Measurements from ENCODE around the gene ADRM1. TPM values are rescaled to one million over a fixed set of nuclear protein-coding genes. Genes with fewer than 3 reads are reported as not detected.

ADRM1 gene
- total RNA-seq, 1 donor from 2014 or later = 73.4 TPM

DNA sequence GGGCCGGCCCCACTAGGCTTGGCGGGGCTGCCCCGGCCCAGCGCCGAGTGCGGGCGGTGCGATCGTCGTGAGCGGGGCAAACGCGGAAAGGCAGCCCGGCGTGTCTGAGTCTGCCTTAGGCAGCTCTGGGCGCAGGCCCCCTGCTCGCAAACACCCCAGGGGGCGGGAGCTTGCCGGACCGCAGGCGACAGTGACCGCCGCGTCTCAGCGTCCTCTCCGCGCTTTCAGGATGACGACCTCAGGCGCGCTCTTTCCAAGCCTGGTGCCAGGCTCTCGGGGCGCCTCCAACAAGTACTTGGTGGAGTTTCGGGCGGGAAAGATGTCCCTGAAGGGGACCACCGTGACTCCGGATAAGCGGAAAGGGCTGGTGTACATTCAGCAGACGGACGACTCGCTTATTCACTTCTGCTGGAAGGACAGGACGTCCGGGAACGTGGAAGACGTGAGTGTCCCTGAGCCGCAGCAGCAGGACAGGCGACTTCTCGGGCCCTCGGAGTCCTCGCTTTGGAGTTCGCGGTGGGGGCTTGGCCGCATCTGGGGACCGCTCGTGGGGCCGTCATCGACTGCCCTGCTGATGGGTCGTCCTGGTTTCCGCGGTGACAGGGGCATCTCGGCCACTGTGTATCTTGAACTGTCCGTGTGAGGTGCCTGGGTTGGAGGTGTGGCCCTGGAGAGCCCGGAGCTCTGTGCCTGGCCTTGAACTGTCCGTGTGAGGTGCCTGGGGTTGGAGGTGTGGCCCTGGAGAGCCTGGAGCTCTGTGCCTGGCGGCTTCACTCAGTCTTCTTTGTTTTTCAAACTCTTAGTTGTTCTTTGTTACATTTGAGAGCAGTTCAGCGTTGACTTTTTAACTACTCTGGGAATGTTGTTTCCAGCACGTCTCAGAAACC is 786 bp downstream of the ADRM1 start:
- DNase-seq = peak; percentile 76

DNA sequence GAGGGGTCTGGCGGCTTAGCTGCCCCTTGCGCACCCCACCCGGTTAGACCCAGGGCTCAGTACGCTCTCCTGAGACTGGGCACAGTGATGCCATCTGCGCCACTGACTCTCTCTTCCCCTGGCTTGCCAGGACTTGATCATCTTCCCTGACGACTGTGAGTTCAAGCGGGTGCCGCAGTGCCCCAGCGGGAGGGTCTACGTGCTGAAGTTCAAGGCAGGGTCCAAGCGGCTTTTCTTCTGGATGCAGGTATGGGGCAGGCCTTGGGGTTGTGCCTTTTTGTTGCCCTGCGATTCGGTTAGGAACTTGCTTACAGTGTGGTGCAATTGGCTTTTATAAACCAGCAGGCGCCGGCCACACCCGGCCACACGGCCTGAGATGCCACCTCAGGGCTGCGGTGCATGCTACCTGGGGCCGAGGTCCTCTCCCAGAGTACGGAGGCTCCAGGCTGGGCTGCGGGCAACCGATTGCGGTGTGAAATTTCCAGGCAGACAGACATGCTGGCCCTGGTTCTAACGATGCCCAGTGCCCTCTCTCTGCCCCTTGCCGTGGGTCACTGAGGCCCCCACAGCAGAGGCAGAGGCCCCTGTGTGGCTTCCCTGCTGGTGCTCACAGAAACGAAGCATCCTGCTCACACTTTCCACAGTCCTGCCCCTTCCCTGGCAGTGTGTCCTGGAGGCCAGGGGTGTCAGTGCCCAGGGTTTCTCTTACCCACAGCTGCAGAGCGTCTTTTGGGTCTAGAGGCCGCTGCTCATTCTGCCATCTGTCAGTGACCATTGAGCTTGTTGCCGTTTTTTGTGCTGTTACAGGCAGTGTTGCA is 1.7 kb downstream of the ADRM1 start:
- H3K27ac ChIP-seq = peak overlapping the region; percentile 11
- no peaks in the 10 kb centered on the region for H3K9me3 ChIP-seq
- H3K4me3 ChIP-seq = peak overlapping the region; percentile 83
- H3K4me1 ChIP-seq = peaks cover 22% of the 10 kb centered on the region
- DNase-seq (no peak), ATAC-seq (no peak)
- TF ChIP-seq, protein P1, sequence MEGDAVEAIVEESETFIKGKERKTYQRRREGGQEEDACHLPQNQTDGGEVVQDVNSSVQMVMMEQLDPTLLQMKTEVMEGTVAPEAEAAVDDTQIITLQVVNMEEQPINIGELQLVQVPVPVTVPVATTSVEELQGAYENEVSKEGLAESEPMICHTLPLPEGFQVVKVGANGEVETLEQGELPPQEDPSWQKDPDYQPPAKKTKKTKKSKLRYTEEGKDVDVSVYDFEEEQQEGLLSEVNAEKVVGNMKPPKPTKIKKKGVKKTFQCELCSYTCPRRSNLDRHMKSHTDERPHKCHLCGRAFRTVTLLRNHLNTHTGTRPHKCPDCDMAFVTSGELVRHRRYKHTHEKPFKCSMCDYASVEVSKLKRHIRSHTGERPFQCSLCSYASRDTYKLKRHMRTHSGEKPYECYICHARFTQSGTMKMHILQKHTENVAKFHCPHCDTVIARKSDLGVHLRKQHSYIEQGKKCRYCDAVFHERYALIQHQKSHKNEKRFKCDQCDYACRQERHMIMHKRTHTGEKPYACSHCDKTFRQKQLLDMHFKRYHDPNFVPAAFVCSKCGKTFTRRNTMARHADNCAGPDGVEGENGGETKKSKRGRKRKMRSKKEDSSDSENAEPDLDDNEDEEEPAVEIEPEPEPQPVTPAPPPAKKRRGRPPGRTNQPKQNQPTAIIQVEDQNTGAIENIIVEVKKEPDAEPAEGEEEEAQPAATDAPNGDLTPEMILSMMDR (IDR thresholded peaks at IDR 0.05) = no peak
- no peaks in the 10 kb centered on the region for H3K27me3 ChIP-seq
- H3K36me3 ChIP-seq = peaks cover 47% of the 10 kb centered on the region
- intact Hi-C loops (cut with DNase I) = loop anchor here (5.0 kb wide), 1 partner anchor 73 kb away; no protein-coding TSS in a partner anchor

More for the DNA sequence above, 786 bp downstream of the ADRM1 start:
- intact Hi-C loops (cut with DNase I) = loop anchor here (5.0 kb wide), 1 partner anchor 74 kb away; no protein-coding TSS in a partner anchor
- H3K4me3 ChIP-seq = peak overlapping the region; percentile 83
- TF ChIP-seq, protein P1 (IDR thresholded peaks at IDR 0.05) = no peak
- peak overlapping the region; percentile 97 for H3K27ac ChIP-seq
- peaks cover 40% of the 10 kb centered on the region for H3K36me3 ChIP-seq
- peak; percentile 0 for ATAC-seq
- no peaks in the 10 kb centered on the region for H3K27me3 ChIP-seq
- H3K4me1 ChIP-seq = peaks cover 22% of the 10 kb centered on the region
- H3K9me3 ChIP-seq = no peaks in the 10 kb centered on the region

DNA sequence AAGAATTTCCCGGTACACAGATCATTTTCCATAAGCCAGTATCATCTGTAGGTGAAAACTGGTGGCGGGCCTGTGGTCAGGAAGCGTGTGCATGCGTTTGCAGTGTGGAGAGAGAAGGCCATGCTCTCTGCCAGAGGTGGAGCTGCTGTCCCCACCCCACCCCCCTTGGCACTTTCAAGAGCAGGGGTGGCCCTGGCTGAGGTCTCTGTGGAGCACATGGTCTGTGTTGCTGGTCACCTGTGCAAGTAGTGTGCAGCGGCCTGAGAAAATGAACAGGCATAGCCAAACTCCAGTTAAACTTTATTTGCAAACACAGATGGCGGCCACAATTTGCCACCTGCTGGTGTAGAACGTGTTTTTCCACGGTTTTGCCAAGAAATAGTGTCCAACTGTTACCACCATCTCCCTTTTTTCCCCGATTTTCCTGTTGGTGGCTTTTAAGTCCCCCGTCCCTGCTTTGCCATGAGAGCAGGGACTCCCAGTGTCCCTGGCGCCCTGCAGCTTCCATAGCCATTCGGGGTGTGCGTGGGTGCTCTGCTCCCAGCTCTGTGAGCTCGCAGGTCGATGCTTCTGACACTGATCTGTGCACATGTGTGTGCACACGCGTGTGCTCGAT is 2.5 kb downstream of the ADRM1 start:
- ATAC-seq = no peak
- peak overlapping the region; percentile 83 for H3K4me3 ChIP-seq
- H3K9me3 ChIP-seq = no peaks in the 10 kb centered on the region
- no peak for DNase-seq
- no peaks in the 10 kb centered on the region for H3K27me3 ChIP-seq
- H3K36me3 ChIP-seq = peaks cover 54% of the 10 kb centered on the region
- TF ChIP-seq, protein P1 (IDR thresholded peaks at IDR 0.05) = no peak
- H3K27ac ChIP-seq = peak overlapping the region; percentile 11
- peaks cover 22% of the 10 kb centered on the region for H3K4me1 ChIP-seq
- intact Hi-C loops (cut with DNase I) = no loop called here

DNA sequence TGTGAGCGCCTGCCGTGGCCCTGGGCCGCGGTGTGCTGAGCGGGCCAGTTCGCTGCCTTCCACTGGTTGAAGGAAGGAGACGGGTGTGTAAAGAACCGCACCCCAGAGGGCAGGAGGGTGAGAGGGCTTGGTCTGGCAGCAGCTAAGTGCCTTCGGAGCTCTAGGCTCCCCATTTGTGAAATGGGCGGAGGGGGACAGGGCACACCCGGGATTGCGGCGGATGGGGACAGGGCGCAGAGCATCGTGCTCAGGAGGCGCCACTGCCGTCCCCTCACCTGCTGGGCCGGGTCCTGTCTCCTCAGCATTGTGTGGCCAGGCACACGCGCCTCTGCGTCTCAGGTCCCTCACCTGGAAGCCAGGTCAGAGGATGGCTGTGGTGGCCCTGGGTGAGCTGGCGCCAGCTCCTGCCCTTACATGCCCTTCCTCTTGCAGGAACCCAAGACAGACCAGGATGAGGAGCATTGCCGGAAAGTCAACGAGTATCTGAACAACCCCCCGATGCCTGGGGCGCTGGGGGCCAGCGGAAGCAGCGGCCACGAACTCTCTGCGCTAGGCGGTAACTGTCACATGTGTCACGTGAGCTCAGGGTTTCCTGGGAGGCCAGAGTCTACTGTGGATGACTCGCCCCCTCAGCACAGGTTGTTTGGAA is 3.1 kb downstream of the ADRM1 start:
- Histone ChIP-seq H3K36me3 (peaks cover 60% of the 10 kb centered on the region), H3K27ac (no peak overlapping the region), H3K4me3 (no peak overlapping the region), H3K27me3 (no peaks in the 10 kb centered on the region), H3K9me3 (no peaks in the 10 kb centered on the region), H3K4me1 (peaks cover 22% of the 10 kb centered on the region)
- DNase-seq (no peak), ATAC-seq (no peak)
- intact Hi-C loops (cut with DNase I) = no loop called here
- TF ChIP-seq, protein P1 (IDR thresholded peaks at IDR 0.05) = no peak

All from upper lobe of right lung (tissue), 1 donor.